Measurements from ENCODE around the gene COPZ2. TPM values are rescaled to one million over a fixed set of nuclear protein-coding genes. Genes with fewer than 3 reads are reported as not detected.

Gene COPZ2
- total RNA-seq, 2 experiments from 2014 or later = 0.47 to 0.88 TPM

GRCh38 chr17:47997586-47997985 lies 40.0 kb downstream of the COPZ2 start:
- Mint-ChIP-seq H3K4me3 (no peak overlapping the region), H3K4me1 (ENCODE audit: low read depth) (no peaks in the 10 kb centered on the region), H3K36me3 (ENCODE audit: low read depth) (no peaks in the 10 kb centered on the region), H3K27me3 (peaks cover 12% of the 10 kb centered on the region), H3K9me3 (no peaks in the 10 kb centered on the region), H3K27ac (no peak overlapping the region)
- Histone ChIP-seq H3K27ac (ENCODE audit: low read depth in 1 of 2, low read length in 2 of 2) (no peak overlapping the region), H3K9me3 (ENCODE audit: control insufficient read depth in 1 of 2, insufficient read depth in 1 of 2, low read length in 2 of 2) (no peaks in the 10 kb centered on the region), H3K4me1 (ENCODE audit: insufficient read depth, low read length) (no peaks in the 10 kb centered on the region), H3K36me3 (ENCODE audit: insufficient read depth, low read length) (no peaks in the 10 kb centered on the region), H3K27me3 (ENCODE audit: control insufficient read depth in 1 of 2, insufficient read depth in 2 of 2, low read length in 2 of 2) (no peaks in the 10 kb centered on the region), H3K4me3 (ENCODE audit: low read length) (no peak overlapping the region)
- intact Hi-C loops (cut with DNase I, micrococcal nuclease) = no loop called here
- ATAC-seq (ENCODE audit: poor library complexity) = no peak
- no peak for TF ChIP-seq CTCF (IDR thresholded peaks at IDR 0.05)
- ChIA-PET POLR2A (no interaction called here), CTCF (no interaction called here)
- no peak for DNase-seq

DNA sequence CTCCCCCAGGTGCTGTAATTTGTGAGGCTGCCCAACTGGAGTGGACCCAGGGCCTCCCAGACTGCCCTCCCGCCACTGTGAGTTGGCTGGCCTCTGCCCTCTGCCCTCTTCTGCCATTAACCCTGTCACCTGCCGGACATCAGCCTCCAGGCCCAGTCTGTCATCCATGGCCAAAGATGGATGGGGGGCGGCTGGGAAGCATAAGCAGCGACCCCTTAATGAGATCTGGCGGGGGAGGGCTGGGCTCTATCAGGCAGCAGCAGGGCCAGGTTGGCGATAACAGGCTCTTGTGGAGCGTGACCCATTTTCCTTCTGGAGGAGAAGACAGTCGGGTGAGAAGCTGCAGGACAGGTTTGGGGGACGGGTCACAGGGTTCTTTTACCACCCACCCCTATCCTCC lies 41.4 kb downstream of the COPZ2 start:
- intact Hi-C loops (cut with DNase I, micrococcal nuclease) = no loop called here
- H3K27ac ChIP-seq (ENCODE audit: low read depth in 1 of 2, low read length in 2 of 2) = no peak overlapping the region
- no peak for TF ChIP-seq CTCF (IDR thresholded peaks at IDR 0.05)
- ChIA-PET POLR2A (no interaction called here), CTCF (no interaction called here)
- H3K4me3 ChIP-seq (ENCODE audit: low read length) = no peak overlapping the region
- H3K9me3 ChIP-seq (ENCODE audit: control insufficient read depth in 1 of 2, insufficient read depth in 1 of 2, low read length in 2 of 2) = no peaks in the 10 kb centered on the region
- H3K27me3 ChIP-seq (ENCODE audit: control insufficient read depth in 1 of 2, insufficient read depth in 2 of 2, low read length in 2 of 2) = no peaks in the 10 kb centered on the region
- Mint-ChIP-seq H3K4me3 (no peak overlapping the region), H3K4me1 (ENCODE audit: low read depth) (no peaks in the 10 kb centered on the region), H3K27ac (no peak overlapping the region), H3K36me3 (ENCODE audit: low read depth) (no peaks in the 10 kb centered on the region), H3K27me3 (peaks cover 12% of the 10 kb centered on the region), H3K9me3 (no peaks in the 10 kb centered on the region)
- ATAC-seq (ENCODE audit: poor library complexity) (no peak), DNase-seq (no peak)
- H3K4me1 ChIP-seq (ENCODE audit: insufficient read depth, low read length) = no peaks in the 10 kb centered on the region
- no peaks in the 10 kb centered on the region for H3K36me3 ChIP-seq (ENCODE audit: insufficient read depth, low read length)

- H3K4me1 ChIP-seq (ENCODE audit: insufficient read depth, low read length) = no peaks in the 10 kb centered on the region
- H3K27me3 ChIP-seq (ENCODE audit: control insufficient read depth in 1 of 2, insufficient read depth in 2 of 2, low read length in 2 of 2) = no peaks in the 10 kb centered on the region
- Mint-ChIP-seq H3K9me3 (no peaks in the 10 kb centered on the region), H3K4me3 (no peak overlapping the region), H3K4me1 (ENCODE audit: low read depth) (no peaks in the 10 kb centered on the region), H3K27ac (no peak overlapping the region), H3K27me3 (peaks cover 12% of the 10 kb centered on the region), H3K36me3 (ENCODE audit: low read depth) (no peaks in the 10 kb centered on the region)
- no peaks in the 10 kb centered on the region for H3K9me3 ChIP-seq (ENCODE audit: control insufficient read depth in 1 of 2, insufficient read depth in 1 of 2, low read length in 2 of 2)
- no peak overlapping the region for H3K4me3 ChIP-seq (ENCODE audit: low read length)
- no peak for TF ChIP-seq CTCF (IDR thresholded peaks at IDR 0.05)
- ATAC-seq (ENCODE audit: poor library complexity) (no peak), DNase-seq (no peak)
- ChIA-PET CTCF (no interaction called here), POLR2A (no interaction called here)
- H3K36me3 ChIP-seq (ENCODE audit: insufficient read depth, low read length) = no peaks in the 10 kb centered on the region
- intact Hi-C loops (cut with DNase I, micrococcal nuclease) = no loop called here
- H3K27ac ChIP-seq (ENCODE audit: low read depth in 1 of 2, low read length in 2 of 2) = no peak overlapping the region
These were observed 42.2 kb downstream of the COPZ2 start for GRCh38 chr17:47995241-47995935.

Measured in CD4-positive, alpha-beta T cell (primary cell).